A549 (cell line): ENCODE results near the gene LGI2. TPM values are rescaled to one million over a fixed set of nuclear protein-coding genes. Genes with fewer than 3 reads are reported as not detected.
"Not testable (repeated sequence)": the region's sequence is repeated elsewhere in the genome, so short reads cannot be mapped to it uniquely, and the experiment has no call there.

Source experiments
- ATAC-seq, 2 experiments: fragments of 200-7000 bp in 1 of 2; fragments of >200 bp in 1 of 2; cut with Nextera tagmentation in 1 of 2; cut with Tn5 transposase in 1 of 2; 3 replicates each; pipeline versions ENCODE4 v1.8.0 to v1.9.1; 2018 to 2020; ENCODE audit warnings: mild to moderate bottlenecking in 1 of 2, moderate library complexity in 1 of 2
- CTCF ChIA-PET: fragments of 300-600 bp; sonication (Branson Sonifier 250); formaldehyde crosslinking; extraction: SDS; loops from one replicate; lab custom pipeline; 2021; ENCODE audit warnings: antibody characterized with exemption, inconsistent platforms; lab: Yijun Ruan, JAX
- POLR2A ChIA-PET: fragments of 350-600 bp; formaldehyde crosslinking; extraction: SDS; loops from one replicate; lab custom pipeline; 2021; ENCODE audit warnings: antibody characterized with exemption, inconsistent platforms; lab: Yijun Ruan, JAX
- DNase-seq, 2 experiments: peaks; one replicate each; pipeline versions ENCODE4 v3.0.0 to v3.0.0-alpha.2; 2011 to 2016; ENCODE audit warnings: low read depth in 1 of 2, low spot score in 1 of 2
- FAIRE-seq: peaks from 2 replicates; lab custom pipeline; 2011; peaks lifted over from hg19 to GRCh38; lab: Jason Lieb, UNC
- H3K27ac ChIP-seq, 2 experiments: fragments of >200 bp; sonication (Bioruptor Twin); formaldehyde crosslinking; 3 replicates each; pipeline ENCODE4 v1.5.1; 2016 to 2017
- H3K4me1 ChIP-seq: fragments of >200 bp; sonication (Bioruptor Twin); formaldehyde crosslinking; 3 replicates; pipeline ENCODE4 v1.6.1; 2016
- H3K4me2 ChIP-seq: fragments of >200 bp; sonication (Bioruptor Twin); formaldehyde crosslinking; 3 replicates; pipeline ENCODE4 v1.6.1; 2016
- H3K4me3 ChIP-seq: fragments of >200 bp; sonication (Bioruptor Twin); formaldehyde crosslinking; 3 replicates; pipeline ENCODE4 v1.5.1; 2016
- H3K9me3 ChIP-seq: fragments of >200 bp; sonication (Bioruptor Twin); formaldehyde crosslinking; 3 replicates; pipeline ENCODE4 v1.6.1; 2016
- BHLHE40 ChIP-seq: IDR thresholded peaks from 2 replicates; pipeline ENCODE4 v1.6.1; 2012; ENCODE audit warnings: low read depth, low read length, inconsistent platforms
- CBX2 ChIP-seq: fragments of 200-600 bp; sonication (generic); IDR thresholded peaks from 2 replicates; pipeline ENCODE4 v1.6.1; 2016; ENCODE audit warnings: low read depth, mild to moderate bottlenecking, borderline replicate concordance
- EHF ChIP-seq: fragments of 250-450 bp; sonication (Bioruptor Pico); IDR thresholded peaks from 2 replicates; pipeline ENCODE4 v1.5.0; 2020; ENCODE audit warnings: mild to moderate bottlenecking
- HOXA7 ChIP-seq: fragments of 250-450 bp; sonication (Bioruptor Pico); IDR thresholded peaks from 2 replicates; pipeline ENCODE4 v1.5.0; 2020; ENCODE audit warnings: mild to moderate bottlenecking, moderate library complexity
- HOXB5 ChIP-seq: fragments of 250-450 bp; sonication (Bioruptor Pico); IDR thresholded peaks from 2 replicates; pipeline ENCODE4 v1.5.0; 2020; ENCODE audit warnings: mild to moderate bottlenecking, moderate library complexity
- KDM1A ChIP-seq: fragments of 200-600 bp; sonication (generic); IDR thresholded peaks from 2 replicates; pipeline ENCODE4 v1.6.1; 2016; ENCODE audit warnings: low read depth, mild to moderate bottlenecking
- MAFK ChIP-seq: fragments of 450-650 bp; IDR thresholded peaks from 2 replicates; pipeline ENCODE4 v1.6.1; 2014; ENCODE audit not compliant: partially characterized antibody
- MAX ChIP-seq: IDR thresholded peaks from 2 replicates; pipeline ENCODE4 v1.6.1; 2012
- MAZ ChIP-seq: fragments of 150-350 bp; IDR thresholded peaks from 2 replicates; pipeline ENCODE4 v1.6.1; 2014; ENCODE audit warnings: antibody characterized with exemption, low read depth, low read length, borderline replicate concordance
- NFE2L2 ChIP-seq: fragments of 150-350 bp; conservative IDR thresholded peaks from 2 replicates; pipeline ENCODE4 v1.6.1; 2014; ENCODE audit warnings: low read length
- NR3C1 ChIP-seq: fragments of >200 bp; sonication (Bioruptor Twin); formaldehyde crosslinking; IDR thresholded peaks from 3 replicates; pipeline ENCODE4 v1.6.1; 2017
- PHF8 ChIP-seq: fragments of 200-600 bp; sonication (generic); IDR thresholded peaks from 2 replicates; pipeline ENCODE4 v1.6.1; 2016; ENCODE audit warnings: low read depth, mild to moderate bottlenecking, antibody characterized with exemption, moderate library complexity, borderline replicate concordance
- USF2 ChIP-seq: fragments of 450-650 bp; IDR thresholded peaks from 2 replicates; pipeline ENCODE4 v1.6.1; 2014; ENCODE audit warnings: antibody characterized with exemption
- WGBS: methylation state at CpG from one replicate; pipeline ENCODE4 v1.1.6; 2017; ENCODE audit errors: missing lambda C conversion rate; 5-methylcytosine and 5-hydroxymethylcytosine counted together
- polyA plus RNA-seq, 4 experiments: library from polyadenylated mRNA; depleted of rRNA in 3 of 4; stranded (reverse); fragments of >200 nt; fragmentation: RNase III in 1 of 4; extraction: RNeasy Plus Mini Kit Qiagen cat#74134 plus additional on column Dnase treatment in 1 of 4; gene quantifications; 2 replicates in 3 of 4; 3 replicates in 1 of 4; pipeline ENCODE4 v1.2.3, GENCODE V29; 2011 to 2017

LGI2 gene
- polyA plus RNA-seq, 2 of the 4 experiments (the other 2 are of a cell fraction), result 0.05 to 0.14 TPM

- ATAC-seq, result no peak
- no peak overlapping the region for H3K27ac ChIP-seq
- H3K4me3 ChIP-seq, result no peak overlapping the region
- FAIRE-seq, result no peak
- ChIA-PET POLR2A (no interaction called here), CTCF (no interaction called here)
- 20% methylated on average over 5 of the region's 5 CpGs for WGBS
- TF ChIP-seq HOXB5 (CRISPR knock-in tag) (no peak), CBX2 (no peak), EHF (CRISPR knock-in tag) (no peak), NFE2L2 (no peak), USF2 (no peak), BHLHE40 (no peak), PHF8 (no peak), KDM1A (no peak), HOXA7 (no peak), MAFK (no peak)
- no peaks in the 10 kb centered on the region for H3K9me3 ChIP-seq
- no peaks in the 10 kb centered on the region for H3K4me1 ChIP-seq
- no peak for DNase-seq
- H3K4me2 ChIP-seq, result no peak overlapping the region
Measured at GRCh38 chr4:25065431-25065858, 34.7 kb upstream of the LGI2 start.

- CTCF ChIA-PET, H3K4me2 ChIP-seq, H3K4me3 ChIP-seq, POLR2A ChIA-PET, ATAC-seq, FAIRE-seq, H3K9me3 ChIP-seq, H3K27ac ChIP-seq, H3K4me1 ChIP-seq, DNase-seq: not testable (repeated sequence)
- WGBS, result 100% methylated on average over 1 of the region's 1 CpG
Measured at GRCh38 chr4:25064447-25064846, 33.7 kb upstream of the LGI2 start.

- FAIRE-seq (no peak), DNase-seq (no peak), ATAC-seq (no peak)
- ChIA-PET CTCF (interaction anchor here (1.2 kb wide), 1 partner anchor 17 kb away, joined by 3 read pairs; no protein-coding TSS in a partner anchor), POLR2A (no interaction called here)
- TF ChIP-seq MAX, result no peak
- TF ChIP-seq MAZ, result no peak
- Histone ChIP-seq H3K4me1 (no peaks in the 10 kb centered on the region), H3K9me3 (no peaks in the 10 kb centered on the region), H3K4me3 (no peak overlapping the region), H3K27ac (no peak overlapping the region), H3K4me2 (no peak overlapping the region)
- WGBS, result 9% methylated on average over 3 of the region's 3 CpGs
Measured at GRCh38 chr4:25063116-25063515, 32.4 kb upstream of the LGI2 start.

- ChIA-PET CTCF (interaction anchor here (1.2 kb wide), 1 partner anchor 16 kb away, joined by 3 read pairs; no protein-coding TSS in a partner anchor), POLR2A (no interaction called here)
- no peaks in the 10 kb centered on the region for H3K9me3 ChIP-seq
- no peak for FAIRE-seq
- H3K4me1 ChIP-seq, result no peaks in the 10 kb centered on the region
- no peak overlapping the region for H3K4me3 ChIP-seq
- no peak overlapping the region for H3K4me2 ChIP-seq
- WGBS, result 75% methylated on average over 1 of the region's 1 CpG
- no peak overlapping the region for H3K27ac ChIP-seq
- ATAC-seq, result no peak
- no peak for DNase-seq
- TF ChIP-seq NR3C1, result no peak
Measured at GRCh38 chr4:25062098-25062497, 31.4 kb upstream of the LGI2 start.

- no peak for ATAC-seq
- FAIRE-seq, result no peak
- Histone ChIP-seq H3K9me3 (no peaks in the 10 kb centered on the region), H3K4me3 (no peak overlapping the region), H3K4me2 (no peak overlapping the region), H3K27ac (no peak overlapping the region), H3K4me1 (no peaks in the 10 kb centered on the region)
- ChIA-PET POLR2A (no interaction called here), CTCF (no interaction called here)
- DNase-seq, result no peak
- WGBS, result 53% methylated on average over 4 of the region's 4 CpGs
- TF ChIP-seq HOXA7, result no peak
- no peak for TF ChIP-seq USF2
Measured at GRCh38 chr4:25061602-25062001, 30.9 kb upstream of the LGI2 start.
